ENCODE measurements around the gene ELMO1.

DNA sequence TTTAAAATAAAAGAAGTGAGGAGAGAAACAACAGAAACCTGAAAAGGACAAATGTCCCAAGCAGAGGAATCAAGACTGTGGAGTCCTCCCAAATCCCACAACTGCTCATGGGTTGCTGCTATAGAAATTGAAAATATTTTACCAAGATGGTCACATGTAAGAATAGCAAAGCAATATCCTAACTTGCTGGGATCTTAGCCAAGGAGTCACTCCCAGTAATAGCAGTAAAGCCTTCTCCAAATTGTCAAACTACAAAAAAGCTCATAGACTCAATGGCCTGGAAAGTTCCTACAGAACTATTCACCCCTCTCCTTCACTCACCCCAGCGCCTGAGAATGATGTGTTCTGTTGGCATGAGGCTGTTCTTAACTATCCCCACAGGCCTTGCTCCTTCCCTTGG is 186.5 kb downstream of the ELMO1 start:
- TF ChIP-seq POLR2A (IDR thresholded peaks at IDR 0.05; ENCODE audit: low read length) (no peak), GATA1 (IDR thresholded peaks at IDR 0.05; ENCODE audit: low read depth, low read length) (no peak)
